ENCODE measurements around the gene PREX1.

Gene PREX1

DNA sequence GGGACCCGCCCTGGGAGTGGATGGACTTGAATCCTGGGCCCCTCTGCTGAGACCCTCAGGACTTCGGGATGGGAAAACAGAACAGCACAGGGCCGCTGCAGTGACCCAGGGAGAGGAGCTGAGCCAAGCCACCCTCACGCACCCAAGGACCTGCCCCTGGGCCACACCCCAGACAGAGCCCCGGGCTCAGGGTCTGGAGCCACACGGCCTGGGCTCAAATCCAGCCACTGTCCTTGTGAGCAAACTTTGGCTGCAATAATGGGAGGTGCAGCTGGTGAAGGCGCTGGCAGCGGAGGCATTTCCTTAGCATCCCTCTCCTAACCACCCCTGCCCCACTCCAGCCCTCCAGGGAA is 207.7 kb downstream of the PREX1 start:
- H3K4me3 ChIP-seq (replicated peaks; ENCODE audit: low read depth, low read length) = no peak overlapping the region
- no peak for DNase-seq (ENCODE audit: low read depth)
- TF ChIP-seq, protein P1, sequence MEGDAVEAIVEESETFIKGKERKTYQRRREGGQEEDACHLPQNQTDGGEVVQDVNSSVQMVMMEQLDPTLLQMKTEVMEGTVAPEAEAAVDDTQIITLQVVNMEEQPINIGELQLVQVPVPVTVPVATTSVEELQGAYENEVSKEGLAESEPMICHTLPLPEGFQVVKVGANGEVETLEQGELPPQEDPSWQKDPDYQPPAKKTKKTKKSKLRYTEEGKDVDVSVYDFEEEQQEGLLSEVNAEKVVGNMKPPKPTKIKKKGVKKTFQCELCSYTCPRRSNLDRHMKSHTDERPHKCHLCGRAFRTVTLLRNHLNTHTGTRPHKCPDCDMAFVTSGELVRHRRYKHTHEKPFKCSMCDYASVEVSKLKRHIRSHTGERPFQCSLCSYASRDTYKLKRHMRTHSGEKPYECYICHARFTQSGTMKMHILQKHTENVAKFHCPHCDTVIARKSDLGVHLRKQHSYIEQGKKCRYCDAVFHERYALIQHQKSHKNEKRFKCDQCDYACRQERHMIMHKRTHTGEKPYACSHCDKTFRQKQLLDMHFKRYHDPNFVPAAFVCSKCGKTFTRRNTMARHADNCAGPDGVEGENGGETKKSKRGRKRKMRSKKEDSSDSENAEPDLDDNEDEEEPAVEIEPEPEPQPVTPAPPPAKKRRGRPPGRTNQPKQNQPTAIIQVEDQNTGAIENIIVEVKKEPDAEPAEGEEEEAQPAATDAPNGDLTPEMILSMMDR (IDR thresholded peaks at IDR 0.05; ENCODE audit: low read length, missing control alignments) = no peak

DNA sequence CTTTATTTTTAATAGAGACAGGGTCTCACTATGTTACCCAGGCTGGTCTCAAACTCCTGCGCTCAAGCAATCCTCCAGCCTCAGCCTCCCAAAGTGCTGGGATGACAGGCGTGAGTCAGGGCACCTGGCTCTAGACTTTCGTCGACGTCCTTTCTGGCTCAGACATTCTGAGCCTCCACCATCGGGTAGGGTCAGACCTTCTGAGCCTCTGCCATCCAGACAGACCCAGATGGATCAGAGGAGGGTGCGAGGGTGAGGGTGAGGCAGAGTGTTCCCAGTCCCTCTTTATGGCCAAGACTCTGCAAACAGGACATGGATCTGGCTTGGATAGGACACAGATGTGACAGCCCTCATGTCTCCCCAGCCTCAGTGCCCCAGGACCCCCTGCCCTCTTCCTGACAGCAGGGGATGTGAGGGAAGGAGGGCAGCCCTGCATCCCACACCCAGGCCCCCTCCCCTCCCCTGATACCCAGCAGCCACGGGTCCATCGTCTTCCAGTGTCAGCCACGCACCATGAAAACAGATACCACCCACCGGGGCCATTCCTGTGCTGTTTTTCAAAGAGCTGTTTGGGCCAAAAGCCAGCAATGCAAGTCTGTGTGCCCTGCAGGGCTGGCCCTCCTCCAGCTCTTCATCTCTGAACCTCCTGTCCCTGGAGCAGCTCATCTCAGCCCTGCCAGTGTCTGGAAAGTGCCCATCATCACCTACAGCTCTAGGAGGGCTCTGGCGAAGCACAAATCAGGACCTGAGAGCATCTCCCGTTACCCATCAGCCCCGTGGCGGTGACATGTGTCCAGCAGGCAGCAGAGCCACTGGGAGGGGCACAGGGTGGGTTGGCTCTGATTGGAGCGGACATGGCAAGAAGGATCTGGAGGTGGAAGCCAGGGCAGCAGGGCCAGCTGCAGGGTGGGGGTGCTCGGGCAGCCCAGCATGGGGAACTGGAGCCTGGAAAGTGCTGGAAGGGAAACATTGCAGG is 208.4 kb downstream of the PREX1 start:
- no peak for DNase-seq (ENCODE audit: low read depth)
- H3K4me3 ChIP-seq (replicated peaks; ENCODE audit: low read depth, low read length) = no peak overlapping the region
- TF ChIP-seq, protein P1 (IDR thresholded peaks at IDR 0.05; ENCODE audit: low read length, missing control alignments) = no peak

DNA sequence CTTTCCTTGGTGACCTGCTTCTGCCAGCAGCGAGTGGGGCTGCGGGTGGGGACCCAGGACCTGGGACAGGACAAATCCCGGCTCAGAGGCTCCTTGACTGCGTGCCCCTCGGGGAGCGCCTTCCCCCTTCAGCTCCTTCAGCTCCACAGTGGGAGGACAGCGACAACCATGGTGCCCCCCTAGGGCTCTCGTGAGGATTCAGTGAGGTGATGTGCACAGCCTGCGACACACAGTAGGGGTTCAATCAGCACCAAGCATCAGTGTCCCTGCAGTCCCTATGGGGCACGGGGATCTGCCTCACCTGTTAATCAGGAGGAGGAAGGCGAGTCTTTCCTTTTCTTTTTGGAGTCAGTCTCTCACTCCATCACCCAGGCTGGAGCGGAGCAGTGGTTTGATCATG is 209.2 kb downstream of the PREX1 start:
- TF ChIP-seq, protein P1 (IDR thresholded peaks at IDR 0.05; ENCODE audit: low read length, missing control alignments) = no peak

DNA sequence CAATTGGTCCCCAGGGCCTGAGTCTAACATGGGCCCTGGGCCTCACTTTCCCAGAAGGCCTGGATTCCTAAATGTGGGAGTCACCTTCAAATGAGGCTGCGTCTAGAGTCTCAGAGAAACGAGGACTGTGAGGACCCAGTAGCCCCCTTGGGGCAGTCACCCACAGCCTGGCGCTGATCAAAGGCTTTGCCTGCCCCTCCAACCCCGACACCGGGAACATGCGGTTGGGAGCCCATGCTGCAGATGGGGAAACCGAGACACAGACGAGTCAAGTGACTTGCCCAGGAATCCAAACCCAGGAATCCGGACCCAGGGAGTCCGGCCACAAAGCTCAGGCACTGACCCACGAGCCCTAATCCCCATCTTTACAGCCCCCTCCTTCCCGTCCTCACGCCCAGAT is 209.7 kb downstream of the PREX1 start:
- no peak overlapping the region for H3K4me3 ChIP-seq (replicated peaks; ENCODE audit: low read depth, low read length)
- TF ChIP-seq, protein P1 (IDR thresholded peaks at IDR 0.05; ENCODE audit: low read length, missing control alignments) = no peak
- DNase-seq (ENCODE audit: low read depth) = no peak

More for the DNA sequence above, 209.2 kb downstream of the PREX1 start:
- no peak overlapping the region for H3K4me3 ChIP-seq (replicated peaks; ENCODE audit: low read depth, low read length)
- no peak for DNase-seq (ENCODE audit: low read depth)

DNA sequence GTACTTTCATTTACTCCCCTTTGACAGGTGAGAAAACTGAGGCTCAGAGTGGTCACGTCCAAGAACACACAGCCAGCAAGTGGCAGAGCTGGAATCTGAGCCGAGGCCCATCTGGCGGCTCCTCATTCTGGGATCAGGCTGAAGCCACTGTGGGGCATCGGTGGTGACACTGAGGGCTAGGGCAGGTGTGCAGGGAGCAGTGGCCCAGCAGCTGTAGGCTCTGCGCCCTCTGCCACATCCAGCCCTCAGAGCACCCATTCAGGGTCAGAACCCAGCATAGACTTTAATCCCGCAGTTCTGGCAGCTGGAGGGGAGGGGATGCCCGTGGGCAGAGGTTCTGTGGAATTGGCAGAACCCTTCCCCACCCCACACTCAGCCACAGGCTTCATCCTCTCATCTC is 210.3 kb downstream of the PREX1 start:
- TF ChIP-seq, protein P1 (IDR thresholded peaks at IDR 0.05; ENCODE audit: low read length, missing control alignments) = no peak
- no peak for DNase-seq (ENCODE audit: low read depth)
- no peak overlapping the region for H3K4me3 ChIP-seq (replicated peaks; ENCODE audit: low read depth, low read length)

DNA sequence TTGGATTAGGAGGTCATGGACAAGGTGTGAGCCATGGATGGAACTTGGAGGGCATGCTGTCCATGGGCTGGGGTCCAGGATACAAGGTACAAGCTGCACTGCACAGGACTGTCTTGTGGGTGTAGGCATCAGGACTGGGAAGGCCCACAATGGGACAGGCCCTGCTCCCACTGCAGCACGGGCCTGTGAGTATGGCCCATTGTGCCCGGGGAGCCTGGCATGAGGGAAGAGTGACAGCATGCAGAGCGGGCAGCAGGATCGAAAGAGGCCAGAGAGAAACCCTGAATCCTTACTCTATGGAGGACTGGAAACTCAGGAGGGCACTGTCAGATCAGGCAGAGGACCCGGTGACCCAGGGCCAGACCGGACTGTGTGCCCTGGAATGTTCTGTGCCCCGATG is 211.3 kb downstream of the PREX1 start:
- H3K4me3 ChIP-seq (replicated peaks; ENCODE audit: low read depth, low read length) = no peak overlapping the region
- TF ChIP-seq, protein P1 (IDR thresholded peaks at IDR 0.05; ENCODE audit: low read length, missing control alignments) = no peak

DNA sequence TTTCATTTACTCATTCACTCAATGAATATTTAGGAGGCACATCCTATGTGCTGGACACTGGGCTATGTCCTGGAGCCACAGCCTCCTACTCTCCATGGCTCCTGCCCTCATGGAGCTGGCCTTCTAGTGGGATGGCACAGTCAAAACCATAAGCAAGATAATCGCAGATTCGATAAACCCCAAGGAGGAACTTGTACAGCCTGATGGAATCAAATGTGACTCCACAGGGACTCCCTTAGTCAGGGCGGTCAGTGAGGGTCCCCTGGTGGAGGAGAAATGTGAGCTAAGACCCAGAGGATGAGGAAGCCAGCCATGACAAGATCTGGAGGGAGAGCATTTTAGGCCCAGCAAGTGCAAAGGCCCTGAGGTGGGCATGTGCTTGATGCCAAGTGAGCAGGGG is 211.9 kb downstream of the PREX1 start:
- H3K4me3 ChIP-seq (replicated peaks; ENCODE audit: low read depth, low read length) = no peak overlapping the region
- TF ChIP-seq, protein P1 (IDR thresholded peaks at IDR 0.05; ENCODE audit: low read length, missing control alignments) = no peak
- DNase-seq (ENCODE audit: low read depth) = no peak

More for the DNA sequence above, 211.3 kb downstream of the PREX1 start:
- no peak for DNase-seq (ENCODE audit: low read depth)
